ENCODE results near the gene IBTK.
"Not testable (repeated sequence)": the region's sequence is repeated elsewhere in the genome, so short reads cannot be mapped to it uniquely, and the experiment has no call there.

IBTK gene

DNA sequence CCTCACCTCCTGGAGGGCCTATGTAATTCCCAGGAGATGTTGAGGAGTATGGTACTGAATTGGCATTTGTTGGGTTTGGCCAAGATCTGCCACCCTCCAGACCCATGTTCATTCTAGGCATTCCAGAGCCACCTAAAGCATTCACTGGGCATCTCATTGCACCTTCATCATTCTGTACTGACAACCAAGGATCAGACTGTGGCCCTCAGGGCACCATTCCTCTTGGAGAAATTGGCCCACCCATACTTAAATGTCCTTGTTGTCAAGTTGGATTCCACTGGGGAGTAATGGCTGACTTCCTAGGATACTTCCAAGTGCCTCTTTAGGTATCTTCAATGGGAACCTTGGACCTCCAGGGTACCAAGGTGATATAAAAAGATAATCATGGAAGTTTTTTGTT, 16.8 kb upstream of the IBTK start:
- FAIRE-seq (no peak), DNase-seq (ENCODE audit: insufficient read length, low spot score) (no peak)
- TF ChIP-seq POLR2AphosphoS5 (IDR thresholded peaks at IDR 0.05; ENCODE audit: low read depth, low read length) (no peak), PAX5 (IDR thresholded peaks at IDR 0.05; ENCODE audit: insufficient read depth, low read length, severe bottlenecking) (no peak), POLR2A (IDR thresholded peaks at IDR 0.05; ENCODE audit: low read depth, low read length) (no peak), TAF1 (IDR thresholded peaks at IDR 0.05; ENCODE audit: low read depth, low read length) (no peak), POU2F2 (IDR thresholded peaks at IDR 0.05; ENCODE audit: low read depth, low read length) (no peak), SPI1 (IDR thresholded peaks at IDR 0.05; ENCODE audit: low read depth, low read length) (no peak)

DNA sequence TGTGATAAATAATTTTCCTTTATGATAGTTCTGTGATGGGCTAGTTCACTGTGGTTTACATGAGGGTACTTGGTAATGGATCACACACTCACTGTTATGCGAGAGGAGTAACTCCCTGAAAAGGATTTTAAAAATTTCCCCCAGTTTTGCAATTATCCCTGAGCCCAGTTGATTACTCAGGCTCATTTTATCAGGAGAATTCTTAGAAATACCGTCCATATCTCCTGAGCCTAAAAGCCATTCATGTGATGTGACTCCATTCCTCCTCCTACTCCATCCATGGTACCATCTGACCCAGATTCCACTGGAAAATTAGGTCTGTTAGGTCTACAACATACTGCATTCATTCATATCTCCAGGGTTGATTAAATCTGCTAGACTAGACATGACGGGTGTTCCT, 16.4 kb upstream of the IBTK start:
- FAIRE-seq (no peak), DNase-seq (ENCODE audit: insufficient read length, low spot score) (no peak)
- TF ChIP-seq POLR2A (IDR thresholded peaks at IDR 0.05; ENCODE audit: low read depth, low read length), result no peak
- TF ChIP-seq SPI1 (IDR thresholded peaks at IDR 0.05; ENCODE audit: low read depth, low read length), result no peak
- TF ChIP-seq POLR2AphosphoS5 (IDR thresholded peaks at IDR 0.05; ENCODE audit: low read depth, low read length), result no peak
- no peak for TF ChIP-seq POU2F2 (IDR thresholded peaks at IDR 0.05; ENCODE audit: low read depth, low read length)
- TF ChIP-seq TAF1 (IDR thresholded peaks at IDR 0.05; ENCODE audit: low read depth, low read length), result no peak
- no peak for TF ChIP-seq PAX5 (IDR thresholded peaks at IDR 0.05; ENCODE audit: insufficient read depth, low read length, severe bottlenecking)

- TF ChIP-seq SPI1 (IDR thresholded peaks at IDR 0.05; ENCODE audit: low read depth, low read length) (no peak), PAX5 (IDR thresholded peaks at IDR 0.05; ENCODE audit: insufficient read depth, low read length, severe bottlenecking) (no peak), POLR2AphosphoS5 (IDR thresholded peaks at IDR 0.05; ENCODE audit: low read depth, low read length) (no peak), POLR2A (IDR thresholded peaks at IDR 0.05; ENCODE audit: low read depth, low read length) (no peak), TAF1 (IDR thresholded peaks at IDR 0.05; ENCODE audit: low read depth, low read length) (no peak), POU2F2 (IDR thresholded peaks at IDR 0.05; ENCODE audit: low read depth, low read length) (no peak)
- DNase-seq (ENCODE audit: insufficient read length, low spot score) (no peak), FAIRE-seq (no peak)
Observed at GRCh38 chr6:82260997-82261732, 13.6 kb upstream of the IBTK start.

DNA sequence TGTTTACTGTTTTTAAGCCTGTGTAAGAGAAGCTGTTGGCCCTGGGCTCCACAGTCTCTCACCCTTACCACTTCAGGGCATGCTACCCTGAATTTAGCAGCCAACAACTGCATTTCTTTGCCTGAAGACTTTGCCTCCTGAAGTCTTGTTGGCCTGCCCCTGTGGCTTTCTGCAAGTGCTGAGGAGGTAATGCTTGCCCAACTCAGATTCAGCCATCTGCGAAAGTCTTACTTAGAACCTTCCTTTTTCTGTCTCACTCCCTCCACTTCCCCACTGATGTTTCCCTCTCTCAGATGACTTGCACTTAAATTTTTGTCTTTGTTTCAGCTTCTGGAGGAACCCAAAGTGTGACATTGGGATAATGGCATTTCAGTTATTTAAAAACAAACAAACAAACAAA, 11.8 kb upstream of the IBTK start:
- no peak for DNase-seq (ENCODE audit: insufficient read length, low spot score)
- no peak for TF ChIP-seq POLR2AphosphoS5 (IDR thresholded peaks at IDR 0.05; ENCODE audit: low read depth, low read length)
- no peak for TF ChIP-seq POU2F2 (IDR thresholded peaks at IDR 0.05; ENCODE audit: low read depth, low read length)
- TF ChIP-seq TAF1 (IDR thresholded peaks at IDR 0.05; ENCODE audit: low read depth, low read length), result no peak
- TF ChIP-seq PAX5 (IDR thresholded peaks at IDR 0.05; ENCODE audit: insufficient read depth, low read length, severe bottlenecking), result no peak
- TF ChIP-seq SPI1 (IDR thresholded peaks at IDR 0.05; ENCODE audit: low read depth, low read length), result no peak
- no peak for TF ChIP-seq POLR2A (IDR thresholded peaks at IDR 0.05; ENCODE audit: low read depth, low read length)
- no peak for FAIRE-seq

GRCh38 chr6:82257088-82257774, 9.7 kb upstream of the IBTK start:
- DNase-seq (ENCODE audit: insufficient read length, low spot score), result no peak
- no peak for FAIRE-seq
- no peak for TF ChIP-seq TAF1 (IDR thresholded peaks at IDR 0.05; ENCODE audit: low read depth, low read length)
- TF ChIP-seq POLR2A (IDR thresholded peaks at IDR 0.05; ENCODE audit: low read depth, low read length), result no peak
- no peak for TF ChIP-seq PAX5 (IDR thresholded peaks at IDR 0.05; ENCODE audit: insufficient read depth, low read length, severe bottlenecking)
- no peak for TF ChIP-seq POU2F2 (IDR thresholded peaks at IDR 0.05; ENCODE audit: low read depth, low read length)
- TF ChIP-seq SPI1 (IDR thresholded peaks at IDR 0.05; ENCODE audit: low read depth, low read length), result no peak
- no peak for TF ChIP-seq POLR2AphosphoS5 (IDR thresholded peaks at IDR 0.05; ENCODE audit: low read depth, low read length)

DNA sequence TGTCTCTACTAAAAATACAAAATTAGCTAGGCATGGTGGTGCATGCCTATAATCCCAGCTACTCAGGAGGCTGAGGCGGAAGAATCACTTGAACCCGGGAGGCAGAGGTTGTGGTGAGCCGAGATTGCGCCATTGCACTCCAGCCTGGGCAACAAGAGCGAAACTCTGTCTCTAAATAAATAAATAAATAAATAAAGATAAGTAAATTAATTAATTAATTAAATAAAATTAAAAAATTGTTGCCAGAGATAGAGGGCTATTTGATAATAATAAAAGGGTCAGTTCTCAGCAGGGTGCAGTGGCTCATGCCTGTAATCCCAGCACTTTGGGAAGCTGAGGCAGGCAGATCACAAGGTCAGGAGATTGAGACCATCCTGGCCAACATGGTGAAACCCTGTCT, 7.2 kb upstream of the IBTK start:
- not testable (repeated sequence) for FAIRE-seq; DNase-seq (ENCODE audit: insufficient read length, low spot score)

DNA sequence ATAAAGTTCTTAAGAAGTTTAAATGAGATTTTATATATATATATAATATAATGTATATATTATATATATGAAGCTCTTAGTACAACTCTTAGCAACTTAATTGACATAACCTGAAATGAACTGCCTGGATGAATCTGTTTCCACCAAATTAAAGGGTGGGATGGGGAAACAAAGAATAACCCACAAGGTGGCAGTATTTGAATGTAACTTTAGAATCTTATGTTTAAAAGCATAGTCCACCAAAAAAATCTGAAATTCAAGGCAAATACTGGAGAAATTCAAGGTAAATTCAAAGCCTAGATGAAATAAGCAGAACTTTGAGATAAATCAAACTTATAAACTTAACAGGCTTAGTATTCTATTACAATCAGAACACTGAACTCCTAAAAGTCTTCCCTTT, 4.4 kb upstream of the IBTK start:
- TF ChIP-seq POLR2AphosphoS5 (IDR thresholded peaks at IDR 0.05; ENCODE audit: low read depth, low read length), result no peak
- TF ChIP-seq POU2F2 (IDR thresholded peaks at IDR 0.05; ENCODE audit: low read depth, low read length), result no peak
- TF ChIP-seq TAF1 (IDR thresholded peaks at IDR 0.05; ENCODE audit: low read depth, low read length), result no peak
- TF ChIP-seq SPI1 (IDR thresholded peaks at IDR 0.05; ENCODE audit: low read depth, low read length), result no peak
- TF ChIP-seq PAX5 (IDR thresholded peaks at IDR 0.05; ENCODE audit: insufficient read depth, low read length, severe bottlenecking), result no peak
- TF ChIP-seq POLR2A (IDR thresholded peaks at IDR 0.05; ENCODE audit: low read depth, low read length), result no peak
- no peak for DNase-seq (ENCODE audit: insufficient read length, low spot score)
- FAIRE-seq, result no peak

DNA sequence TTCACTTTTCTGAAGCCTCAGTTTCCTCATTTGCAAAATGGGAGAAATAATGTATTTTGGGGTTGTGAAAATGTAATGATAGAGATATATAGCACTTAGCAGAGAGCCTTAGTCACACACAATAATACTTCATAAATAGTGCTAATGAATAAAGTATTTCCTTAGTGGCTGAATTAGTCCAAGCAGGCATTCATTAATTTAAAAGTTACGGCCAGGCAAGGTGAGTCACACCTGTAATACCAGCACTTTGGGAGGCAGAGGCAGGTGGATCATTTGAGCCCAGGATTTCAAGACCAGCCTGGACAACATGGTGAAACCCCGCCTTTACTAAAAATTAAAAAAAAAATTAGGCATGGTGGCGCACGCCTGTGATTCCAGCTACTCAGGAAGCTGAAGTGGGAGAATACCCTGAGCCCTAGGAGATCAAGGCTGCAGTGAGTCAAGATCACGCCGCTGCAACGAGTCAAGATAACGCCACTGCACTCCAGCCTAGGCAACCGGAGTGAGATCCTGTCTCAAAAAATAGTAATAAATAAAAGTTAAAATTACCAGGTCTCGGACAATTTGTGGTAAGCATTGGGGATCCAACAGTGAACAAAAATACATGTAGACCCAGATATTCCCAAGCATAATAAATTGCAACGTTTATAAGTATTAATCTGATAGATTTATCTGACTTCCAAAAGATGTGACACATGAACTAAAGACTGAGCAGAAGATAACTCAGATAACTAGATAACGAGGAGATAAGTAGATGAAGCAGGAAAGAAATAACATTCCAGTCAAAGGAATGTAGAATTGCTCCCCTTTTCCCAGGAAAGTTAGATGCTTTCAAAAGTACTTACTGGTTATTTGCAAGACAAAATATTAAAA, 2.1 kb upstream of the IBTK start:
- TF ChIP-seq TAF1 (IDR thresholded peaks at IDR 0.05; ENCODE audit: low read depth, low read length) (no peak), POLR2A (IDR thresholded peaks at IDR 0.05; ENCODE audit: low read depth, low read length) (no peak), SPI1 (IDR thresholded peaks at IDR 0.05; ENCODE audit: low read depth, low read length) (no peak), POLR2AphosphoS5 (IDR thresholded peaks at IDR 0.05; ENCODE audit: low read depth, low read length) (no peak), PAX5 (IDR thresholded peaks at IDR 0.05; ENCODE audit: insufficient read depth, low read length, severe bottlenecking) (no peak), POU2F2 (IDR thresholded peaks at IDR 0.05; ENCODE audit: low read depth, low read length) (no peak)
- FAIRE-seq (no peak), DNase-seq (ENCODE audit: insufficient read length, low spot score) (no peak)

DNA sequence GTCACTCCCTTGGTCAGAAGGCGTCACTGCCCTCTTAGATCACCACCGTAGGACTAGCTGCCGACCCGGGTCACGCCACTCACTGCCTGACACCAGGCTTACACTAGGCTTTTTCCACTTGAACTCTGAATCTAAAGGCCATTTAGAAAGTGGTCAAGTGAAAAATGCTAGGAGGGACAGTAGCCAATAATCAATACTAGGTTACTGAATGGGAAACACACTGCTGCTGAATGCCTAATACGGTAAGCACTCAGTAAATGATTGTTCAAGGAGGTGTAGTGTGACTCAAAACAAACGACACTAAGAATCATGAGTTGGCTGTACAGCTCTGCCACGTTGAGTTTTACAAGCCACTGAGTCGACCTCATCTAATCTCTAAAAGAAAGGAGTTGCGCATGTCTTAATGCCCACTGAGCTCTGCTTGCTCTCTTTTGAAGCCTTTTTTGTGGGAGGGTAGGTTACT, 760 bp upstream of the IBTK start:
- DNase-seq (ENCODE audit: insufficient read length, low spot score), result no peak
- FAIRE-seq, result no peak
- TF ChIP-seq PAX5 (IDR thresholded peaks at IDR 0.05; ENCODE audit: insufficient read depth, low read length, severe bottlenecking) (no peak), POLR2A (IDR thresholded peaks at IDR 0.05; ENCODE audit: low read depth, low read length) (no peak), POU2F2 (IDR thresholded peaks at IDR 0.05; ENCODE audit: low read depth, low read length) (no peak), POLR2AphosphoS5 (IDR thresholded peaks at IDR 0.05; ENCODE audit: low read depth, low read length) (no peak)

Data from GM12891 (cell line).